NCI-H1105 treated with DMSO at 0.1 percent for 48 hours (cell line): ENCODE results near the gene KRT83.
"Not testable (repeated sequence)": the region's sequence is repeated elsewhere in the genome, so short reads cannot be mapped to it uniquely, and the experiment has no call there.

Source experiments
- DNase-seq: peaks from one replicate; lab custom pipeline; 2025; lab: John Stamatoyannopoulos, UW

Gene KRT83

GRCh38 chr12:52332381-52332780 is 11.2 kb upstream of the KRT83 start:
- no peak for DNase-seq

GRCh38 chr12:52331833-52332232 is 10.6 kb upstream of the KRT83 start:
- no peak for DNase-seq

- DNase-seq = no peak
Observed at GRCh38 chr12:52331039-52331438, 9.8 kb upstream of the KRT83 start.

- DNase-seq = no peak
Observed at GRCh38 chr12:52327830-52328500, 6.8 kb upstream of the KRT83 start.

GRCh38 chr12:52327052-52327829 is 6.0 kb upstream of the KRT83 start:
- DNase-seq = peak; percentile 60

GRCh38 chr12:52324153-52324444 is 2.9 kb upstream of the KRT83 start:
- DNase-seq = no peak

- DNase-seq = no peak
Observed at GRCh38 chr12:52323416-52324152, 2.4 kb upstream of the KRT83 start.

GRCh38 chr12:52323001-52323400 is 1.8 kb upstream of the KRT83 start:
- DNase-seq = no peak

- no peak for DNase-seq
Observed at GRCh38 chr12:52322069-52322468, 871 bp upstream of the KRT83 start.

- DNase-seq = peak; percentile 54
Observed at GRCh38 chr12:52321418-52321817, 220 bp upstream of the KRT83 start.

GRCh38 chr12:52319097-52319496 is 2.1 kb downstream of the KRT83 start:
- no peak for DNase-seq

- no peak for DNase-seq
Observed at GRCh38 chr12:52318241-52318990, 2.8 kb downstream of the KRT83 start.

- DNase-seq = no peak
Observed at GRCh38 chr12:52317468-52318052, 3.6 kb downstream of the KRT83 start.

- DNase-seq = no peak
Observed at GRCh38 chr12:52316701-52317100, 4.5 kb downstream of the KRT83 start.

- DNase-seq = no peak
Observed at GRCh38 chr12:52316290-52316689, 4.9 kb downstream of the KRT83 start.

- not testable (repeated sequence) for DNase-seq
Observed at GRCh38 chr12:52315721-52316120, 5.5 kb downstream of the KRT83 start.

GRCh38 chr12:52314511-52314910 is 6.7 kb downstream of the KRT83 start:
- DNase-seq = no peak

- no peak for DNase-seq
Observed at GRCh38 chr12:52313926-52314325, 7.3 kb downstream of the KRT83 start.

- DNase-seq = no peak
Observed at GRCh38 chr12:52313461-52313860, 7.7 kb downstream of the KRT83 start.

- DNase-seq = no peak
Observed at GRCh38 chr12:52312086-52312485, 9.1 kb downstream of the KRT83 start.

- DNase-seq = no peak
Observed at GRCh38 chr12:52311285-52311648, 9.9 kb downstream of the KRT83 start.

- no peak for DNase-seq
Observed at GRCh38 chr12:52310622-52311284, 10.4 kb downstream of the KRT83 start.
